ENCODE data around the gene STRAP.
"Not testable (repeated sequence)": the region's sequence is repeated elsewhere in the genome, so short reads cannot be mapped to it uniquely, and the experiment has no call there.

STRAP gene

DNA sequence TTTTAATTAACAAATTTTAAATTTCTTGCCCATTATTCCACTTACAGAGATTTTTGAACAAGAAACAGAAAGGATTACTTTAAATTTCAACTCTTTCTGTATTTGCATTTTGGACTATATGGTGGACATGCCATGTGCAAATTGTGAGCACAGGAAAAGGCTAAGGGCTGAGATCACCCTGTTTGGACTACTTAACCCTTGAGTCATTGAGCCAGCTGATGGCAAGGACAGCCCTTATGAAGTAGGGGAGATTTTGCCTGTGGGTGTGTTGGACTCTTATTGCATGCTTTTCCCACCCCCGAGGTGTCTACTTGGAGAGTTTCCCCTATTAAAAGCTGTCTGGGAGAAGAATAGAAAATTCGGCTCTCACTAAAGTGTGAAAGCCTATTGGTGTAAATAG lies 46.2 kb downstream of the STRAP start:
- DNase-seq (ENCODE audit: low spot score), result no peak

DNA sequence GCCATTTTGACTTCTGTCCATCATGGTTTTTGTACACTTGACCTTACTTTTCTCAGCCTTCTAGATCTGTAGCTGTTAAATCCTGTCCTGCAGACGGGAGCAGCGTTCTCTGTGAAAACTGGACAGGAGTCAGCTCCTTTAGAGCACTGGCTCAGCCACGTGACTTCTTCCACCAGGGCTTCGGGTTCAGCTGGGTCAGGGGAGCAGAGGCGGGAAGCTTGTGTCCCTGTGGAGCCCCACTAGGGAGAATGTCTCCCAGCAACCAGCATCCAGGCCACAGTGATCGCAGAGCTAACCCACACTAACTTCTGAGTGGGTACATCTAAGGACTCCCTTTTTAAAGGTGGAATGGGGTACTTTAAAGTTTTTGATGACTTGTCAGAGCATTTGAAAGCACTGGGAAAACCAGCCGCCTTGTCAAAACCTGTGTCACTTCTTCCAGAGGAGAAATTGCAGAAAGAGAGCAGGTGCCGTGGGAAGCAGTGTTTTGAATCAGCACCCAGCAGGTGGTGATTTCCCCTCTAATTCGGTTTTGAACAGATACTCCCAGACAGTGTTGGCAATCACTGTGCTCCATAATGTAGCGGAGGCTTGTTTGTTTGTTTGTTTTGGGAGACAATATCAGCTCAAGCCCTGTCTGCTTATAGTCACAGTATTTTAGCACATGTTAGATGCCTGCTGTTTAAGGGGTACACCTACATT lies 46.8 kb downstream of the STRAP start:
- no peak for DNase-seq (ENCODE audit: low spot score)

DNA sequence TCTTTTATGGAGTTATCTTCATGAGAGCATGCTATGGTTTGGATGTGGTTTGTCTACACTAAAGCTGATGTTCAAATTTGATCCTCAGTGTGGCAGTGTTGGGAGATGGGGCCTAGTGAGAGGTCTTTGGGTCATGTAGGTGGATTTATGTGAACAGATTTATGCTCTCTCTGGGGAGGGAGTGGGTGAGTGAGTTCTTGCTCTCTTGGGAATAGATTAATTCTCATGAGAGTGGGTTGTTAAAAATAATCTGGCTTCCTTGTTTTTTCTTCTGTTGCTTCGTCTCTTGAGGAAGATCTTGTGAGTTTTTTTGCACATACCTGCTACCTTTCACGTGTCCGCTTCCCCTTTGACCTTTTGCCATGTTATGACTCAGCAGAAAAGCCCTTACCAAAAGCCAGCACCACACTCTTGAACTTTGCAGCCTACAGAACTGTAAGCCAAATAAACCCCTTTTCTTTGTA lies 49.4 kb downstream of the STRAP start:
- no peak for DNase-seq (ENCODE audit: low spot score)

DNA sequence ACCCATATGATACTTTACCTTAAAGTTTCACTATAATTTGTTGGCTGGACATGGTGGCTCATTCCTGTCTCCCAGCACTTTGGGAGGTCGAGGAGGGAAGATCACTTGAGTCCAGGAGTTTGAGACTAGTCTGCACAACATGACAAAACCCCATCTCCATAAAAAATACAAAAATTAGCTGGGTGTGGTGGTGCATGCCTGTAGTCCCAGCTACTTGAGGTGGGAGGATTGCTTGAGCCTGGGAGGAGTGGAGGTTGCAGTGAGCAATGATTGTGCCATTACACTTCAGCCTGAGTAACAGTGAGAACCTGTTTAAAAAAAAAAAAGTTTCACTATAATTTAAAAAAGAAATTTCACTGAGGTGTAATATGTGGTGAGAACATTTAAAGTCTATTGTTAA lies 50.1 kb downstream of the STRAP start:
- DNase-seq (ENCODE audit: low spot score), result no peak

DNA sequence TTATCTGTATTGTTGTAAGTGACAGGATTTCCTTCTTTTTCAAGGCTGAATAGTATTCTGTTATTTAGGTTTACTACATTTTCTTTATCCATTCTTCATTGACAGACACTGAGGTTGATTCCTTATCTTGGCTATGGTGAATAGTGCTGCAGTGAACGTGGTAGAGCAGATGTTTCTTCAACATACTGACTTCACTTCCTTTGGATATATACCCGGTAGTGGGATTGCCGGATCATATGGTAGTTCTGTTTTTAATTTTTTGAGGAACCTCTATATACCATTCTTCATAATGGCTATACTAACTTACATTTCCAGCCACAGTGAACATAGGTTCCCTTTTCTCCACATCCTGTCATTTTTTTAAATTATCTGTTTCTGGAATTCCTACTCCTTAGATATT lies 50.8 kb downstream of the STRAP start:
- no peak for DNase-seq (ENCODE audit: low spot score)

DNA sequence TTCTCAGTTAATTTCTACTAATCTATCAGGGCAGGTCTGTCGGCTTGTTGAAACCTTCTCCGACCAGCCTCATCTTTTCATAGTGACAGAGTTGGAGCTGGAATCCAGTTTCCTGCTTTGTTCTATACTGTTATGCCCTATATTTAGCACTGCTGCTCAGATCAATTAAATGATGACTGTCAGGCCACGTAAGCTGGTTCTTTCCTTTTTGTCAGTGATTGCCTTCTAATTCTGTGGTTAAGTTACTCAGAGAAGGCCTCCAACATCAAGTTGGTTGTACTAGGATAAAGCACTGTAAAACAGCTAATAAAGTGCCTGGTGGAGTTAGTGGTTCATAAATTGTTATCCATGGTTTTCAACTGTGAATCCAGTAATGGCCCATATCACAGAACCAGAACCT lies 51.6 kb downstream of the STRAP start:
- DNase-seq (ENCODE audit: low spot score), result no peak

DNA sequence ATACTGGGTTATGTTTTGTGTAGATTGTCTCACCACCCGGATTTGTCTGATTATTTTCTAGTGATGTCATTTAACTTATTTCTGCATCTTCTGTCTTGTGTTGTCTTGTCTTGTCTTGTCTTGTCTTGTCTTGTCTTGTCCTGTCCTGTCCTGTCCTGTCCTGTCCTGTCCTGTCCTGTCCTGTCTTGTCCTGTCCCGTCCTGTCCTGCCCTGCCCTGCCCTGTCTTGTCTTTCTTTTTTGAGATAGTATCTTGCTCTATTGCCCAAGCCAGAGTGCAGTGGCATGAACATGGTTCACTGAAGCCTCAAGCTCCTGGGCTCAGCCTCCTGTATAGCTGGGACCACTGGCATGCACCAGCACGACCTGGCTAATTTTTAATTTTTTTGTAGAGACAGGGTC lies 54.6 kb downstream of the STRAP start:
- no peak for DNase-seq (ENCODE audit: low spot score)

DNA sequence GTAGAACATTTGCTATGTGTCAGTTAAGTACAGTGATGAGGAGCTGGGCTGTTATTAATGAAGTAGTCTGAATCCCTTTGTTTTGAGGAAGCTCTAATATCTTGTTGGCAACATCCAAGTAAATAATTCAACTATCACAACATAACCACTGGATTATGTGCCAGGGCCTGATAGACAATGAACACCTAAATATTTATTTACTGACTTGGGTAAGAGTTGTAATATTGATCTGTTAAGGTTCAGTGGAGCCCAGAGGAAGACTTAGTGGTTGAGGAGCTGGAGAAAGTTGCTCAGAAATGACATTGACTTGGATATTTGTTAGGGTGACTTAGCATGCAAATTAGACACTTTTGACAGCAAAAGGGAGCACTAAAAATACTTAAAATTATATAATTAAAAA lies 55.7 kb downstream of the STRAP start:
- DNase-seq (ENCODE audit: low spot score), result no peak

DNA sequence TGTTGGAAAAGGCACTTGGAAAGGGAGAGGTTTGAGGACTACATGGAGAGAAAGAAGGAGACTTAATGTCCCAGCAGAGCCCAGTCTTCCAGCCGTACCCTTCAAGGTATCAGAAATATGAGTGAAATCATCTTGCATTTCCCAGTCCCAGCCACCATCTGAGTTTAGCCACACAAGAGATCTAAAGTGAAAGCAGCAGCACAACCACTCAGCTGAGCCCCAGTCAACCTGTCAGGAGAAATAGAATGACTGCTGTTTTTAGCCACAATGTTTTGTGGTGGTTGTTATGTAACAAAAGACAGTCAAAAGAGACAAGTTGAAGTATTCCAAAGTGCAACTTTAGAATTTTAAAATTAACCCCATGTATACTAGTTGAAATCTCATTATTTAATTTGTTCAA lies 56.9 kb downstream of the STRAP start:
- DNase-seq (ENCODE audit: low spot score), result no peak

- no peak for DNase-seq (ENCODE audit: low spot score)
Measured at GRCh38 chr12:15942475-15942874, 60.3 kb downstream of the STRAP start.

DNA sequence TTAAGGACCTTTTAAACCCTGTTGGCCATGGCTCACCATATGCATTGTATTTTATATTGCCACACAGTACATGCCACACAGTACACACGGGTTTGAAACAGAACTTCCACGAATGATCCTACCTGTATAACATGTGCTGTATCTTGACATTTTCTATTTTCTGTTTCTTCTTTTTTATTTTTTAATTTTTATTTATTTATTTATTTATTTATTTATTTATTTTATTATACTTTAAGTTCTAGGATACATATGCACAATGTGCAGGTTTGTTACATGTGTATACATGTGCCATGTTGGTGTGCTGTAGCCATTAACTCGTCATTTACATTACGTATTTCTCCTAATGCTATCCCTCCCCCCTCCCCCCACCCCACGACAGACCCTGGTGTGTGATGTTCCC lies 61.3 kb downstream of the STRAP start:
- DNase-seq (ENCODE audit: low spot score), result not testable (repeated sequence)

DNA sequence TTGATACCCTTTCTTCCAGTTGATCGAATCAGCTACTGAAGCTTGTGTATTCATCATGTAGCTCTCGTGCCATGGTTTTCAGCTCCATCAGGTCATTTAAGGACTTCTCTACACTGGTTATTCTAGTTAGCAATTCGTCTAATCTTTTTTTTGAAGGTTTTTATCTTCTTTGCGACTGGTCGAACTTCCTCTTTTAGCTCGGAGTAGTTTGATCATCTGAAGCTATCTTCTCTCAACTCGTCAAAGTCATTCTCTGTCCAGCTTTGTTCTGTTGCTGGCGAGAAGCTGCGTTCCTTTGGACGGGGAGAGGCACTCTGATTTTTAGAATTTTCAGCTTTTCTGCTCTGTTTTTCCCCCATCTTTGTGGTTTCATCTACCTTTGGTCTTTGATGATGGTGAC lies 66.3 kb downstream of the STRAP start:
- DNase-seq (ENCODE audit: low spot score), result not testable (repeated sequence)
